ENCODE data around the gene CXXC5.

CXXC5 gene

GRCh38 chr5:139680368-139681111 lies 32.4 kb downstream of the CXXC5 start:
- DNase-seq (ENCODE audit: low read depth in 3 of 3), result no peak

- no peak for DNase-seq (ENCODE audit: low read depth in 3 of 3)
Observed at GRCh38 chr5:139681112-139681458, 32.9 kb downstream of the CXXC5 start.

- DNase-seq (ENCODE audit: low read depth in 3 of 3), result no peak
Observed at GRCh38 chr5:139681466-139681865, 33.3 kb downstream of the CXXC5 start.

- DNase-seq (ENCODE audit: low read depth in 3 of 3), result no peak
Observed at GRCh38 chr5:139682016-139682975, 34.1 kb downstream of the CXXC5 start.

- DNase-seq (ENCODE audit: low read depth in 3 of 3), result no peak
Observed at GRCh38 chr5:139683295-139684271, 35.4 kb downstream of the CXXC5 start.

GRCh38 chr5:139684350-139684880 lies 36.3 kb downstream of the CXXC5 start:
- DNase-seq (ENCODE audit: low read depth in 3 of 3), result no peak

- no peak for DNase-seq (ENCODE audit: low read depth in 3 of 3)
Observed at GRCh38 chr5:139684881-139685749, 37.0 kb downstream of the CXXC5 start.

GRCh38 chr5:139685886-139686285 lies 37.7 kb downstream of the CXXC5 start:
- DNase-seq (ENCODE audit: low read depth in 3 of 3), result no peak

GRCh38 chr5:139686356-139686705 lies 38.2 kb downstream of the CXXC5 start:
- no peak for DNase-seq (ENCODE audit: low read depth in 3 of 3)

GRCh38 chr5:139686706-139687441 lies 38.7 kb downstream of the CXXC5 start:
- no peak for DNase-seq (ENCODE audit: low read depth in 3 of 3)

GRCh38 chr5:139687656-139688055 lies 39.5 kb downstream of the CXXC5 start:
- DNase-seq (ENCODE audit: low read depth in 3 of 3), result no peak

GRCh38 chr5:139688088-139688702 lies 40.0 kb downstream of the CXXC5 start:
- no peak for DNase-seq (ENCODE audit: low read depth in 3 of 3)

GRCh38 chr5:139688751-139689372 lies 40.7 kb downstream of the CXXC5 start:
- no peak for DNase-seq (ENCODE audit: low read depth in 3 of 3)

- no peak for DNase-seq (ENCODE audit: low read depth in 3 of 3)
Observed at GRCh38 chr5:139689631-139690063, 41.5 kb downstream of the CXXC5 start.

GRCh38 chr5:139690064-139690802 lies 42.1 kb downstream of the CXXC5 start:
- DNase-seq (ENCODE audit: low read depth in 3 of 3), result no peak

GRCh38 chr5:139690803-139691629 lies 42.9 kb downstream of the CXXC5 start:
- no peak for DNase-seq (ENCODE audit: low read depth in 3 of 3)

GRCh38 chr5:139692148-139692547 lies 44.0 kb downstream of the CXXC5 start:
- no peak for DNase-seq (ENCODE audit: low read depth in 3 of 3)
